ENCODE data around the gene ANKRD36.
"Not testable (repeated sequence)": the region's sequence is repeated elsewhere in the genome, so short reads cannot be mapped to it uniquely, and the experiment has no call there.

DNA sequence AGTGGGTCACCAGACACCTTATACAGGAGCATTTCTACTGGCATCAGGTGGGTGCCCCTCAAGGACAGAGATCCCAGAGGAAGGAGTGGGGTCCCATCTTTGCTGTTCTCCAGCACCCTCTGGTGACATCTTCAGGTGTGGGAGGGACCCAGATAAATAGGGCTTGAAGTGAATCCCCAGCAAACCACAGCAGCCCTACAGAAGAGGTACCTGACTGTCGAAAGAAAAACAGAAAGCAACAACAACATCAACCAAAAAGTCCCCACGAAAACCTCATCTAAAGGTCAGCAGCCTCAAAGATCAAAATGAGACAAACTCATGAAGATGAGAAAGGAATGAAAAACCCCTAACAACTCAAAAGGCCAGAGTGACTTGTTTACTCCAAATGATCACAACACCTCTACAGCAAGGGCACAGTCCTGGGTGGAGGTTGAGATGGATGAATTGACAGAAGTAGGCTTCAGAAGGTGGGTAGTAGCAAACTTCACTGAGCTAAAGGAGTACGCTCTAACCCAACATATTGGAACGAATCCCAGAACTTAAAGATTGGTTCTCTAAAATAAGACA is 163.4 kb downstream of the ANKRD36 start:
- TF ChIP-seq POLR2A (IDR thresholded peaks at IDR 0.05): not testable (repeated sequence)
- TF ChIP-seq, protein P1, sequence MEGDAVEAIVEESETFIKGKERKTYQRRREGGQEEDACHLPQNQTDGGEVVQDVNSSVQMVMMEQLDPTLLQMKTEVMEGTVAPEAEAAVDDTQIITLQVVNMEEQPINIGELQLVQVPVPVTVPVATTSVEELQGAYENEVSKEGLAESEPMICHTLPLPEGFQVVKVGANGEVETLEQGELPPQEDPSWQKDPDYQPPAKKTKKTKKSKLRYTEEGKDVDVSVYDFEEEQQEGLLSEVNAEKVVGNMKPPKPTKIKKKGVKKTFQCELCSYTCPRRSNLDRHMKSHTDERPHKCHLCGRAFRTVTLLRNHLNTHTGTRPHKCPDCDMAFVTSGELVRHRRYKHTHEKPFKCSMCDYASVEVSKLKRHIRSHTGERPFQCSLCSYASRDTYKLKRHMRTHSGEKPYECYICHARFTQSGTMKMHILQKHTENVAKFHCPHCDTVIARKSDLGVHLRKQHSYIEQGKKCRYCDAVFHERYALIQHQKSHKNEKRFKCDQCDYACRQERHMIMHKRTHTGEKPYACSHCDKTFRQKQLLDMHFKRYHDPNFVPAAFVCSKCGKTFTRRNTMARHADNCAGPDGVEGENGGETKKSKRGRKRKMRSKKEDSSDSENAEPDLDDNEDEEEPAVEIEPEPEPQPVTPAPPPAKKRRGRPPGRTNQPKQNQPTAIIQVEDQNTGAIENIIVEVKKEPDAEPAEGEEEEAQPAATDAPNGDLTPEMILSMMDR (IDR thresholded peaks at IDR 0.05): not testable (repeated sequence)

Measured in testis (tissue), 2 donors.